Iris pigment epithelial cell (primary cell): ENCODE results near the gene KLHDC1.
"Not testable (repeated sequence)": the region's sequence is repeated elsewhere in the genome, so short reads cannot be mapped to it uniquely, and the experiment has no call there.

Experiments
- DNase-seq: peaks from one replicate; pipeline ENCODE4 v3.0.0-alpha.2; 2011; ENCODE audit warnings: low read depth

The KLHDC1 gene

GRCh38 chr14:49727171-49727570 is 34.3 kb downstream of the KLHDC1 start:
- no peak for DNase-seq

GRCh38 chr14:49732896-49733295 is 40.0 kb downstream of the KLHDC1 start:
- DNase-seq, result no peak

GRCh38 chr14:49733836-49734235 is 40.9 kb downstream of the KLHDC1 start:
- no peak for DNase-seq

- not testable (repeated sequence) for DNase-seq
These were observed 42.7 kb downstream of the KLHDC1 start for GRCh38 chr14:49735669-49736068.

GRCh38 chr14:49745191-49745590 is 52.3 kb downstream of the KLHDC1 start:
- no peak for DNase-seq

GRCh38 chr14:49746476-49746875 is 53.6 kb downstream of the KLHDC1 start:
- not testable (repeated sequence) for DNase-seq

- DNase-seq, result no peak
These were observed 61.7 kb downstream of the KLHDC1 start for GRCh38 chr14:49754570-49755097.

- no peak for DNase-seq
These were observed 62.5 kb downstream of the KLHDC1 start for GRCh38 chr14:49755378-49755777.

- DNase-seq, result no peak
These were observed 69.1 kb downstream of the KLHDC1 start for GRCh38 chr14:49761839-49762551.

GRCh38 chr14:49766839-49767238 is 73.9 kb downstream of the KLHDC1 start:
- DNase-seq, result peak; percentile 8

GRCh38 chr14:49767270-49767570 is 74.3 kb downstream of the KLHDC1 start:
- DNase-seq, result no peak

- DNase-seq, result peak; percentile 92
These were observed 74.8 kb downstream of the KLHDC1 start, which contains the start of gene KLHDC2 for GRCh38 chr14:49767571-49768300. Gene KLHDC2, plus strand, starts transcription at chr14:49768153. Its CDS starts 316 bp downstream, at chr14:49768469.

GRCh38 chr14:49768301-49769121 is 75.6 kb downstream of the KLHDC1 start:
- DNase-seq, result peak; percentile 81

GRCh38 chr14:49769171-49769570 is 76.3 kb downstream of the KLHDC1 start:
- peak; percentile 82 for DNase-seq

- DNase-seq, result no peak
These were observed 76.8 kb downstream of the KLHDC1 start for GRCh38 chr14:49769581-49770211.

GRCh38 chr14:49770212-49770817 is 77.4 kb downstream of the KLHDC1 start:
- DNase-seq, result peak; percentile 85

- DNase-seq, result not testable (repeated sequence)
These were observed 78.8 kb downstream of the KLHDC1 start for GRCh38 chr14:49771691-49772090.

GRCh38 chr14:49774106-49774505 is 81.2 kb downstream of the KLHDC1 start:
- no peak for DNase-seq

GRCh38 chr14:49778421-49778820 is 85.5 kb downstream of the KLHDC1 start:
- DNase-seq, result no peak

GRCh38 chr14:49781040-49781439 is 88.1 kb downstream of the KLHDC1 start:
- not testable (repeated sequence) for DNase-seq

GRCh38 chr14:49783394-49784014 is 90.6 kb downstream of the KLHDC1 start:
- DNase-seq, result no peak
